Kidney glomerular epithelial cell (primary cell): Measurements from ENCODE around the gene RAET1G.
"Not testable (repeated sequence)": the region's sequence is repeated elsewhere in the genome, so short reads cannot be mapped to it uniquely, and the experiment has no call there.

Experiments used
- DNase-seq: peaks from one replicate; lab custom pipeline; 2025; lab: John Stamatoyannopoulos, UW

Gene RAET1G

DNA sequence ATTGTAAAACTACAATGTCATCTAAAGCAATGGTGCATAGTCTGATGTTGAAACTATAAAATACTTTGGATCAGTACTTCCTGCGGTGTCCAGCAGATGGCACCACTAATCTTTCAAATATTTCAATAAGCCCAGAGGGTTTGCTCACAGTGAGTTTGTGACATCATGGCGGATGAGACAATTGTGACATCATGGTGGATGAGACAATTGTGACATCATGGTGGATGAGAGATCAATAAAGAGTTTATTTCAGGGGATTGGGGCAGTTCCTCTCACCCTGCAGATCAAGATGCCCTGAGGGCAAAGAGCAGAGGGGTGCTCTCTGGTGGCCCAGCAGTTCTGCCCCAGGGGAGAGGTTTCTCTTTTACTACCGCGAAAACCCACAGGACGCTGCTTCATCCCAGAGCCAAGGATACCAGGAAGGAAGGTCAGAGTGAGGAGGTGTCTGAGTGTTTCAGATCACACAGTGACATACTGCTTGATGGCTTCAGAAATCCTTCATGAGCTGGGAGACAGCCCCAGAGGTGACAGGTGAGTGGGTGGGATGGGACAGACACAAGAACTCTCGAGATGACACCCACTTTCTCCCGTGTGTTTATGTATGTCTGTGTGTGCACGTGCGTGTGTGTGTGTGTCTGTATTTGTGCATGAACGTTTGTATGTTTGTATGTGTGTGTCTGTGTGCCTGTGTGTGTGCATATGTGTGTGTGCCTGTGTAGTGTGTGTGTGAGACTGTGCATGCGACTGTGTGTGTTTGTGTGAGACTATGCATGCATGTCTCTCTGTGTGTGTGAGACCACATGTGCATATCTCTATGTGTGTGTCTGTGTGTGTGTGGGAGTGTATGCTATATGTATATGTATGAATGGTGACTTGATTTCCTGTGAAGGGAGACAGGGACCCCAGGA is 11.6 kb upstream of the RAET1G start:
- DNase-seq = peak; percentile 68

GRCh38 chr6:149933461-149933860 is 10.5 kb upstream of the RAET1G start:
- no peak for DNase-seq

DNA sequence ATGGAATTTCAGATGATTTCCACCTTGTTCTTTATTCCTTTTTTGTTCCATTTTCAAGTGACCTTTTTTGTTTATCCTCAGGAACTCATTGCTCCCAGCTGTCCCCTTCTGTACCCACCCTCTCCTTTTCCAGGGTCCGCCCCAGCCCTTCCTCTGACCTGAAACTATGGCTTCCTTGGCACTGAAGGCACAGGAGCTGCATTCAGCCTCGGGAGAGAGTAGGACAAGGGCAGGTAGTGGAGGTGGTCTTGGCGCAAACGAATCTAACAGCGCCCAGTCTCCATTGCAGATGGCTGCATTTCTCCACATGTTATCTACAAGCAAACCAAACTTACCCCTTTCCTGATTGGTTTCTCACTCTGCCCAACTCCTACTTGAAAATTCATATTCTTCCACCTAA is 10.1 kb upstream of the RAET1G start:
- no peak for DNase-seq

GRCh38 chr6:149931501-149931900 is 8.6 kb upstream of the RAET1G start:
- DNase-seq = no peak

GRCh38 chr6:149929422-149929821 is 6.5 kb upstream of the RAET1G start:
- no peak for DNase-seq

GRCh38 chr6:149927025-149927424 is 4.1 kb upstream of the RAET1G start:
- not testable (repeated sequence) for DNase-seq

DNA sequence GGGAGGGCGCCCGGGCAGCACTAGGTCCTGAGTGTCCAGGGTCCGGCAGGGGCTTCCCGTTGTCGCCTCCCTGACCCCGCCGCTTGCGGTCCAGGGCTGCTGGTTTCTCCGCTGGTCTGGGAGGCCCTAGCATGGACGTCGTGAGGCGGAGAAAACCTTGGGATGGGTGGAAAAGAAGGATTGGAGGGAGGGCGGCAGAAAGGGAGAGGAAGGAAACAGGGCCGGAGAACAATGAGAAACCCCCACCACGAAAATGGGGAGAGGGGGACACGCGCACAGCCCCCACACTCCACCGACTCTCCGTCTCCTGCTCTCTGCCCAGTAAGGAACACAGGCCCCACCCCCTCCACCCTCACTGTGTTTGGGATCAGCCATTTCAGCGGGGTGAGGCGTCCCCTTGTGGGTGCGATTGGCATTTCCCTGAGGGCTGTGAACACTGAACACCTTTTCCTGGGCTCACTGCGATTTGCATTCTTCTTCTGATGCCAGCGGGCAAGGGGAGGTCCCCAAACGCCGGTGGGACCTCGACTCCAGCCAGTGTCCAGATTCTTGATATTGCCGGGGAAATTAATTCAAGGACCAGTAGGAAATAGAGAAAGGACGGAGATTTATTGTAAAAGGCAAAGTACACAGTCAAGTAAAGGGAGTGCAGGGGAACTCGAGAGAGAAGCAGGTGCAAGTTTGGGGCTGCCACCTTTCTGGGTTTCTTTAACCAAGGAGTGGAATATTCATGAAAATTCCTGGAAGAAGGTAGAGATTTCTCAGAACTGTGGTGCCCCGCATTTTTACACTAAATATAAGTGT is 3.3 kb upstream of the RAET1G start:
- DNase-seq = peak; percentile 52

DNA sequence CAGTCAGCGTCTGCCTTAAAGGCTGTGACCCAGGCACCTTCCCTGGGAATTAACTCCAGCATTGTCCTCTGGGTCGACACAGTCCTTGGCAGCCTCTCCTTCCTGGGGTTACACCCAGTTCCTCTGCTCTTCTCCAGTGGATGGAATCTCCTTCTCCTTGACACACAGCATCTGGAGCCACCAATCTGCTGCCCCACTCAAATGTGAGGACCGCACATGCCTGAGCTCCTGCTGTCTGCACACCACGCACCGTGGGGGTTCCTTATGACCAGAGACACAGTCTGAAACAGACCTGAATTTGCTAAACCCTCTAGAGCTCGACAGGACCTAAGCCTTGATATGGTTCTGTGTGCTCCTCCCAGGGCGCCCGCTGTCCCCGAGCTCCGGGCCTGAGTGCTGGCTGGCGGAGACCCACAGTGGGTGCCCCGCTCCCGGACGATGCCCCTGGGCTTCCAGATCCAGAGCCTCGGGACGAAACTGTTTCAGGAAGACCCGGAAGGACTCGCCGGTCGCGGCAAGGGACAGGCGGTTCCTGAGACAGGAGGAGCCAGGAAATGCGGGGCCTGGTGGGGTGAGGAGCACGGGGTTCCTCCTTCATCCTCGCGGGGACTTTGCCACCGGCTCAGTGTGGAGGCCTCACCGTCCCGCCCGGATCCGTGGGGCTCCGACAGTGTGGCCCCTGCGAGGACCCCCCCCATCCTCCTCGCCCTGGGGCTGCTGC is 2.5 kb upstream of the RAET1G start:
- no peak for DNase-seq

- no peak for DNase-seq
Observed at GRCh38 chr6:149924933-149925252, 2.0 kb upstream of the RAET1G start.

DNA sequence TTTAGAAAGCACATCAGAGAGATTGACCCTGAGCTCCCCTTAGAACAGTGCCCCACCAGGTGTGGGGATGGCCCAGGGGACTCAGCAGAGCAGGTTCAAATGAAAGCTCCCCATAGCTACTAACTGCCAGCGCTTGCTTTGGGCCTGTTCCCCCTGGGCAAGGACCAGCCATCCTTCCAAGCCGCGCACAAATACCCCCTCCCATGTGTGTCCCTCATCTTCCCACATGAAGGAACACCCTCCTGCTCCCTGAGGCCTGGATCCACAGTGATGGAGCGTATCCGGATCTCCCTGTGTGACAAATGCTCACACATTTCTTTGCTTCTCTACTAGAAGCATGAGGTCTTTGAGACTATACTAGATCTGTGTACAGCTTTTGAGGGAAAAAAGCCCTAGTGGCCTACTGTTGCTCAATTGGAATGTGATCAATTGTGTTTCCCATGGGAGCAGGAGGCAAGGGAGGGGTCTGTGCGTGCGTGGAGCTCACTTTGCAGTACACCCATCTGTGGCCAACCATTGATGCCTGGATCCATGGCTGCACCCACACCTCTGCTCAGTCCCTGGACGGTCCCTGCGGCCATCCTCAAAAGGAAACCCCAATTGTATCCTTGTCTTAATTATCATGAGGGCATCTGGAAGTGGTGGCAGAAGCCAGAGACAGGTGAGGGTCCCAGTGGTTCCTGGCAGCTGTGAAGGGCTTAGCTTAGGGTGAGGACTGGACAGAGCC is 1.4 kb upstream of the RAET1G start:
- no peak for DNase-seq

GRCh38 chr6:149923327-149923986 is 536 bp upstream of the RAET1G start:
- DNase-seq = no peak

DNA sequence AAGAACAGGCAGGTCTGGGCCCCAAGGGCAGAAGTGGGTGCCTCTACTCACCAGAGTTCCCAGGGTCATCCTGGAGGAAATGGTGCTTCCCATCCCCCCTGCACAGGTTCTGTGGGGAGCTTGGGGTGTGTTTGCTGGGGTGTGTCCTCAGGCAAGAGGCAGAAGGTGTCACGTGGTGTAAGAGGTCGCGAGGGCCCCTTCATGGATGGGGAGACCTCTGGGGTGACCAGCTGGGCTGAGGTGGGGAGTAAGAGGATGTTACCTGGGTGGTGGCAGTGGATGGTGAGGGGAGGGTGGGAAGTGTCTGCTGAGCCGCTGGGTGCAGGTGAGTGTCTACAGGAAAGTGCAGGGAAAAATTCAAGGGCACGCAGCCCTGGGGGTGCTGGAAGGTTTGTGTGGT is 830 bp downstream of the RAET1G start:
- not testable (repeated sequence) for DNase-seq

- no peak for DNase-seq
Observed at GRCh38 chr6:149921361-149921760, 1.6 kb downstream of the RAET1G start.

DNA sequence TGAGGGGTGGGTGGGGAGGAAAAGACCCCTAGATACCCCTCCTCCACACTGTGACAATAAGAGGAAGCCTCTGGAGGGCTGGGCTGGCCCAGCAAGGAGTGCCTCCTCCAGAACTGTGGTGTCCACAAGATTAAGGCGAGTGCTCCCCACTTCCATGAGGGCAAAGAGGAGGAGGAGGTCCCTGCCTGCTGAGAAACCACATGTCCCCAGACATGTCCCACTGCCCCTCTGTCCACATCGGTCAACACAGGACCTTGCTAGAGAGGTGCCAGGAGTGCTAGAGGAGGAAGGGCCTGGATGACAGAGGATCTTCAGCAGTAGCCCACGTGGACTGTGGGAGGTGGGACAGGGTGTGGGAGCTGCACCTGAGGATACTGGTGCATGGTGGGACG is 3.1 kb downstream of the RAET1G start:
- no peak for DNase-seq

DNA sequence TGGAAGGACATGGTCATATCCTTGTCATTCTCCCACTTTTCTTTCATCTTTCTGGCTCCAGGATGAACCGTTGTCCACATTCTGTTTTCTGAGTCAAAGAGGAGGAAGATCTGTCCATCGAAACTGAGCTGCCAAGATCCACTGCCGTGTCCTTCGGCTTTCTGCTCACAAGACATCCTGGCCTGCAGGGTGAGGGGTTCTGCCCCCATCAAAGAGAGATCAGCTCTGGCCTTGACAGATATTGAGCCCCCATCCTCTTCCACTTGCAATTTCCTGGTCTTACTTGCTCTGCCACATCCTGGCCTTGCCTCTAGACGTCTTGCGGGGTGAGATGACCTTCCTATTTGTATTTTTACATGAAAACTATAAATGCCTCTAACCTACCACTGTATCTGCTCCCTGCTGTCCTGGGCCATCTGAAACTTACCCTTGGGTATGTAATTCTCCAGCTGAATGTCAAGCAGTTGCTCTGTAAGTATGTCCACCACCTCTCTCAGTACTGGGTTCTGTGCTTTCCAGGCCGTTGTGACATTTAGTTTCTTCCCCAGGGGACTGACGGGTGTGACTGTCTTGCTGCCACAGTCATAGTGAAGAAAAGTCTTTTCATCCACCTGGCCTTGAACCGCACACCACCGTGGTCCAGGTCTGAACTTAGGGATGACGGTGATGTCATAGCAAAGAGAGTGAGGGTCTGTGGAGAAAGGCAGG is 3.6 kb downstream of the RAET1G start:
- DNase-seq = not testable (repeated sequence)

DNA sequence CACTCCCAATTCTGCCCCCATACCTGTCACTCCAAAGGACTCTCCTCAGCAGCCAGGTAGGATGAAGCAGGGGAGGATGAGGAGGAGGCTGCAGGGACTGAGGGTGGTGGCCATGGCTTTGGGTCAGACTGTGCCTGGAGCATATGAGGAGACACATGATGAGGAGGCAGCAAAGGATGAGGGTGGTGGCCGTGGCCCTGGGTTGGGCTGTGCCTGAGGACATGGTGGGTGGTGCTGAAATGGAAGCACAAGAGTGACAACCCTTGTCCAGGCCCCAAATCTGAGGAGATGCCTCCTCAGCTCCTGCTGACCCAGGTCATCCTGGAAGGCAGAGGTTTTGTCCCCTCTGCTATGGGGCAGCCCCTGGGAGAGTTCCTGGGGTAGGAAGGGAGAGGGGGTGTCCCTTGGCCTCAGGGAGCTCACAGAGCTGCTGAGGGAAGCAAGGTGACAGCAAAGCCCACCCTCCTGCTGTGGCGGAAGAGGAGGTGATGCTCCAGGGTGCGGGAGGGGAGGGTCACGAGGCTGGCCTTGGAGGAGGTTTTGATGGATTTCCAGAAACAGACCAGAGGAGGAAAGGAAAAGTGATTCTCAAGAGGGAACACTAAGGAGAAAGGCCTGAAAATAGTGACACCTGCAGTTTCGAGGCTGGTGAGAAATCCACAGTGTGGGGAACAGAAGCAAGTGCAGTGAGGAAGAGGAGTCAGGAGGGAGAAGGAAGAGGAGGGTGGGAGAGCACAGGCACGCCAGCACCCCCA is 4.6 kb downstream of the RAET1G start:
- DNase-seq = no peak

DNA sequence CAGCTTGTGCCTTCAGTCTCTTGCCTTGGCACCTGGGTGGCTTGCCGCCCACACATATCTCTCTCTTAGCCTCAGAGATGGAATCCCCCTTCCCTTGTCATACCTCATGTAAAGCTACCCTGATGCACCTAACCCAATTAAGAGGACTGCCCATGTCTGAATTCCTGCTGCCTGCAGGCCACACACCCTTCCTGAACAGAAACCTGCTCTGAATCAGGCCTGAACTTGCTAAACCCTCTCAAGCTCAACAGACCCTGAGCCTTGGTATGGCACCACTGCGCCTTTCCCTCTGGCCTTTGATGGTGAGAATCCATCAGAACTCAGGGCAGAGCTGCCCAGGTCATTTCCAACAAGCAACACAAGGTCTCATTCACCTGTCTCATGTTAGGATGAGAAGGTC is 5.2 kb downstream of the RAET1G start:
- DNase-seq = no peak

- DNase-seq = no peak
Observed at GRCh38 chr6:149915970-149916865, 6.7 kb downstream of the RAET1G start.
